Measurements from ENCODE around the gene RBKS.

RBKS gene

GRCh38 chr2:27735263-27735904, 154.8 kb downstream of the RBKS start:
- Histone ChIP-seq H2AFZ (ENCODE audit: low read depth, low read length) (no peak overlapping the region), H3K27me3 (ENCODE audit: low read depth, low read length) (no peaks in the 10 kb centered on the region; the same call in 1 of the 2 replicates), H3K27ac (ENCODE audit: low read length) (no peak overlapping the region), H3K4me1 (ENCODE audit: low read length) (no peaks in the 10 kb centered on the region), H3K9ac (ENCODE audit: low read length) (no peak overlapping the region), H3K4me3 (ENCODE audit: low read length) (no peak overlapping the region), H3K79me2 (ENCODE audit: low read length) (no peaks in the 10 kb centered on the region), H4K20me1 (ENCODE audit: insufficient read depth, low read length) (no peaks in the 10 kb centered on the region), H3K4me2 (ENCODE audit: low read length) (no peak overlapping the region), H3K9me3 (ENCODE audit: insufficient read depth, low read length) (no peaks in the 10 kb centered on the region), H3K36me3 (replicated peaks; ENCODE audit: low read depth, low read length) (no peaks in the 10 kb centered on the region)
- TF ChIP-seq EZH2phosphoT487 (IDR thresholded peaks at IDR 0.05; ENCODE audit: low read depth), result no peak
- TF ChIP-seq CTCF (IDR thresholded peaks at IDR 0.05; ENCODE audit: low read depth, low read length), result no peak

- Histone ChIP-seq H3K9ac (ENCODE audit: low read length) (no peak overlapping the region), H2AFZ (ENCODE audit: low read depth, low read length) (no peak overlapping the region), H3K4me1 (ENCODE audit: low read length) (no peaks in the 10 kb centered on the region), H3K27me3 (ENCODE audit: low read depth, low read length) (no peaks in the 10 kb centered on the region; the same call in 1 of the 2 replicates), H3K9me3 (ENCODE audit: insufficient read depth, low read length) (no peaks in the 10 kb centered on the region), H3K79me2 (ENCODE audit: low read length) (no peaks in the 10 kb centered on the region), H4K20me1 (ENCODE audit: insufficient read depth, low read length) (no peaks in the 10 kb centered on the region), H3K4me3 (ENCODE audit: low read length) (no peak overlapping the region), H3K36me3 (replicated peaks; ENCODE audit: low read depth, low read length) (no peaks in the 10 kb centered on the region), H3K4me2 (ENCODE audit: low read length) (no peak overlapping the region), H3K27ac (ENCODE audit: low read length) (no peak overlapping the region)
- no peak for TF ChIP-seq CTCF (IDR thresholded peaks at IDR 0.05; ENCODE audit: low read depth, low read length)
- TF ChIP-seq EZH2phosphoT487 (IDR thresholded peaks at IDR 0.05; ENCODE audit: low read depth), result no peak
These were observed 155.9 kb downstream of the RBKS start for GRCh38 chr2:27734305-27734704.
